Natural killer cell (primary cell): Measurements from ENCODE around the gene NKD1. TPM values are rescaled to one million over a fixed set of nuclear protein-coding genes. Genes with fewer than 3 reads are reported as not detected.

Experiments
- ATAC-seq, 3 donors: fragments of 150-1000 bp in 2 of 3; fragments of 200-7000 bp in 1 of 3; cut with Tn5 transposase; 1 replicate in 1 of 3; 2 replicates in 2 of 3; pipeline ENCODE4 v1.10.0; 2021; ENCODE audit warnings: mild to moderate bottlenecking in 2 of 3, moderate library complexity in 2 of 3
- DNase-seq, 2 donors: peaks; one replicate each; pipeline versions ENCODE4 v3.0.0 to v3.0.0-alpha.2; 2013 to 2021; ENCODE audit warnings: mixed read lengths in 1 of 2
- H3K27ac ChIP-seq: one replicate; pipeline ENCODE4 v1.5.1; 2013; ENCODE audit warnings: mild to moderate bottlenecking, low read length
- H3K27me3 ChIP-seq: one replicate; pipeline ENCODE4 v1.6.1; 2013; ENCODE audit warnings: low read length; ENCODE audit not compliant: control insufficient read depth, insufficient read depth
- H3K36me3 ChIP-seq: one replicate; pipeline ENCODE4 v1.6.1; 2013; ENCODE audit warnings: low read length; ENCODE audit not compliant: control insufficient read depth, insufficient read depth
- H3K4me1 ChIP-seq: one replicate; pipeline ENCODE4 v1.6.1; 2013; ENCODE audit warnings: low read length; ENCODE audit not compliant: control insufficient read depth, insufficient read depth
- H3K4me3 ChIP-seq: one replicate; pipeline ENCODE4 v1.5.1; 2013; ENCODE audit warnings: low read length
- H3K9me3 ChIP-seq: one replicate; pipeline ENCODE4 v1.6.1; 2013; ENCODE audit warnings: low read length; ENCODE audit not compliant: control insufficient read depth, insufficient read depth
- H3K27ac Mint-ChIP-seq, 2 donors: one replicate each; pipeline ENCODE4 v1.8.0; 2022; ENCODE audit warnings: mild to moderate bottlenecking in 2 of 2, mixed read lengths in 2 of 2, moderate library complexity in 1 of 2
- H3K27me3 Mint-ChIP-seq, 2 donors: one replicate each; pipeline ENCODE4 v1.8.0; 2022; ENCODE audit warnings: low read depth in 2 of 2, mixed read lengths in 2 of 2
- H3K36me3 Mint-ChIP-seq: one replicate; pipeline ENCODE4 v1.8.0; 2022; ENCODE audit warnings: mixed read lengths
- H3K4me1 Mint-ChIP-seq, 2 donors: one replicate each; pipeline ENCODE4 v1.8.0; 2022; ENCODE audit warnings: mixed read lengths in 2 of 2
- H3K4me3 Mint-ChIP-seq: one replicate; pipeline ENCODE4 v1.8.0; 2022; ENCODE audit warnings: mild to moderate bottlenecking, moderate library complexity, mixed read lengths
- H3K9me3 Mint-ChIP-seq, 2 donors: one replicate each; pipeline ENCODE4 v1.8.0; 2022; ENCODE audit warnings: mixed read lengths in 2 of 2
- CTCF ChIP-seq: fragments of 200-600 bp; IDR thresholded peaks from one replicate; pipeline ENCODE4 v1.8.0; 2022; ENCODE audit warnings: antibody characterized with exemption
- WGBS: methylation state at CpG from one replicate; pipeline ENCODE4 v1.1.7; 2013; ENCODE audit warnings: missing lambda C conversion rate; ENCODE audit not compliant: insufficient coverage; 5-methylcytosine and 5-hydroxymethylcytosine counted together
- intact Hi-C: fragments of 100-400 bp; cut with micrococcal nuclease; formaldehyde crosslinking; loops from one replicate; pipeline ENCODE4 v1.14.2; 2022
- total RNA-seq, 4 donors: library from RNA; stranded (reverse); fragments of 120-200 nt in 1 of 4; gene quantifications; one replicate each; pipeline versions ENCODE4 v1.2.3 to v1.2.4, GENCODE V29; 2013 to 2022

The NKD1 gene
- total RNA-seq, 3 donors from 2014 or later (not counting 1 experiment from before 2014, with no cell fraction given), result 0.75 to 1.5 (median 1.0) TPM

GRCh38 chr16:50555952-50556673, 7.9 kb downstream of the NKD1 start:
- Histone ChIP-seq H3K4me3 (no peak overlapping the region), H3K4me1 (no peaks in the 10 kb centered on the region), H3K27me3 (no peaks in the 10 kb centered on the region), H3K36me3 (no peaks in the 10 kb centered on the region), H3K9me3 (no peaks in the 10 kb centered on the region), H3K27ac (no peak overlapping the region)
- ATAC-seq (no peak), DNase-seq (no peak)
- TF ChIP-seq CTCF, result no peak
- Mint-ChIP-seq H3K4me3 (no peak overlapping the region), H3K36me3 (no peaks in the 10 kb centered on the region), H3K27ac (no peak overlapping the region), H3K27me3 (peaks cover 0 to 11% of the 10 kb centered on the region in 2 donors), H3K9me3 (no peaks in the 10 kb centered on the region), H3K4me1 (no peaks in the 10 kb centered on the region)
- intact Hi-C loops, result no loop called here
- WGBS, result 88% methylated on average over 18 of the region's 18 CpGs

- Histone ChIP-seq H3K27ac (no peak overlapping the region), H3K4me3 (no peak overlapping the region), H3K9me3 (peaks cover 4% of the 10 kb centered on the region), H3K4me1 (no peaks in the 10 kb centered on the region), H3K27me3 (no peaks in the 10 kb centered on the region), H3K36me3 (no peaks in the 10 kb centered on the region)
- intact Hi-C loops, result no loop called here
- ATAC-seq (no peak), DNase-seq (no peak)
- TF ChIP-seq CTCF, result no peak
- no peaks in the 10 kb centered on the region for H3K9me3 Mint-ChIP-seq
- H3K36me3 Mint-ChIP-seq, result peaks cover 6% of the 10 kb centered on the region
- H3K27ac Mint-ChIP-seq, result no peak overlapping the region
- 100% methylated on average over 1 of the region's 2 CpGs for WGBS
- H3K4me1 Mint-ChIP-seq, result no peaks in the 10 kb centered on the region
- peaks cover 0 to 7% of the 10 kb centered on the region in 2 donors for H3K27me3 Mint-ChIP-seq
- no peak overlapping the region for H3K4me3 Mint-ChIP-seq
These were observed 8.8 kb downstream of the NKD1 start for GRCh38 chr16:50557046-50557445.

- Histone ChIP-seq H3K4me1 (no peaks in the 10 kb centered on the region), H3K27me3 (no peaks in the 10 kb centered on the region), H3K4me3 (no peak overlapping the region), H3K9me3 (peaks cover 4% of the 10 kb centered on the region), H3K27ac (no peak overlapping the region), H3K36me3 (no peaks in the 10 kb centered on the region)
- DNase-seq, result no peak
- no peaks in the 10 kb centered on the region for H3K27me3 Mint-ChIP-seq
- peaks cover 6% of the 10 kb centered on the region for H3K36me3 Mint-ChIP-seq
- H3K27ac Mint-ChIP-seq, result no peak overlapping the region
- H3K4me3 Mint-ChIP-seq, result no peak overlapping the region
- H3K9me3 Mint-ChIP-seq, result no peaks in the 10 kb centered on the region
- no peaks in the 10 kb centered on the region for H3K4me1 Mint-ChIP-seq
- WGBS, result 92% methylated on average over 1 of the region's 1 CpG
- no peak for ATAC-seq
- intact Hi-C loops, result no loop called here
- no peak for TF ChIP-seq CTCF
These were observed 10.7 kb downstream of the NKD1 start for GRCh38 chr16:50558913-50559312.

GRCh38 chr16:50559342-50559741, 11.1 kb downstream of the NKD1 start:
- Histone ChIP-seq H3K27ac (no peak overlapping the region), H3K4me3 (no peak overlapping the region), H3K9me3 (peaks cover 4% of the 10 kb centered on the region), H3K36me3 (no peaks in the 10 kb centered on the region), H3K4me1 (no peaks in the 10 kb centered on the region), H3K27me3 (no peaks in the 10 kb centered on the region)
- intact Hi-C loops, result no loop called here
- H3K4me3 Mint-ChIP-seq, result no peak overlapping the region
- no peak overlapping the region for H3K27ac Mint-ChIP-seq
- no peaks in the 10 kb centered on the region for H3K4me1 Mint-ChIP-seq
- 98% methylated on average over 6 of the region's 6 CpGs for WGBS
- no peak for TF ChIP-seq CTCF
- H3K27me3 Mint-ChIP-seq, result no peaks in the 10 kb centered on the region
- DNase-seq (no peak), ATAC-seq (no peak)
- H3K36me3 Mint-ChIP-seq, result peaks cover 6% of the 10 kb centered on the region
- H3K9me3 Mint-ChIP-seq, result no peaks in the 10 kb centered on the region
